Neuronal stem cell (in vitro differentiated cells): ENCODE results near the gene MYO16.

Experiments
- DNase-seq: peaks from one replicate; pipeline ENCODE4 v3.0.0-alpha.2; 2013; ENCODE audit warnings: low spot score
- H2AFZ ChIP-seq: one replicate; pipeline ENCODE4 v1.6.1; 2013; ENCODE audit warnings: mild to moderate bottlenecking, low read length, inconsistent platforms
- H2AK5ac ChIP-seq: 2 replicates; pipeline ENCODE4 v1.6.1; 2013; ENCODE audit warnings: low read depth, mild to moderate bottlenecking, inconsistent platforms, low read length, moderate library complexity, mixed read lengths
- H2BK120ac ChIP-seq: 2 replicates; pipeline ENCODE4 v1.6.1; 2013; ENCODE audit warnings: low read depth, mild to moderate bottlenecking, inconsistent platforms, low read length, moderate library complexity, mixed read lengths
- H2BK12ac ChIP-seq: one replicate; pipeline ENCODE4 v1.6.1; 2013; ENCODE audit warnings: low read length, inconsistent platforms
- H2BK15ac ChIP-seq: 2 replicates; pipeline ENCODE4 v1.6.1; 2013; ENCODE audit warnings: mild to moderate bottlenecking, low read length, inconsistent platforms, mixed read lengths
- H2BK5ac ChIP-seq: one replicate; pipeline ENCODE4 v1.6.1; 2013; ENCODE audit warnings: inconsistent platforms, mild to moderate bottlenecking, low read length, moderate library complexity
- H3K14ac ChIP-seq: one replicate; pipeline ENCODE4 v1.6.1; 2013; ENCODE audit warnings: low read length, inconsistent platforms
- H3K18ac ChIP-seq: 2 replicates; pipeline ENCODE4 v1.6.1; 2013; ENCODE audit warnings: low read length, inconsistent platforms
- H3K23ac ChIP-seq: 2 replicates; pipeline ENCODE4 v1.6.1; 2013; ENCODE audit warnings: low read depth, mild to moderate bottlenecking, mixed read lengths, low read length, inconsistent platforms; ENCODE audit not compliant: poor library complexity
- H3K27ac ChIP-seq: replicated peaks from 3 replicates; pipeline ENCODE4 v1.5.1; 2013; ENCODE audit warnings: low read length, inconsistent platforms
- H3K27me3 ChIP-seq, 3 experiments: 2 replicates each; pipeline ENCODE4 v1.6.1; 2013; ENCODE audit warnings: low read length in 3 of 3, mild to moderate bottlenecking in 2 of 3, inconsistent platforms in 1 of 3, low read depth in 1 of 3, mixed read lengths in 1 of 3, moderate library complexity in 1 of 3; ENCODE audit not compliant: control insufficient read depth in 3 of 3, insufficient read depth in 3 of 3
- H3K36me3 ChIP-seq, 2 donors: replicated peaks in 1 of 2; 2 replicates each; pipeline ENCODE4 v1.6.1; 2013; ENCODE audit warnings: low read length in 2 of 2; ENCODE audit not compliant: control insufficient read depth in 2 of 2, insufficient read depth in 2 of 2
- H3K4ac ChIP-seq: 2 replicates; pipeline ENCODE4 v1.6.1; 2013; ENCODE audit warnings: inconsistent platforms, mild to moderate bottlenecking, low read length, moderate library complexity
- H3K4me1 ChIP-seq, 2 donors: 1 replicate in 1 of 2; 2 replicates in 1 of 2; pipeline ENCODE4 v1.6.1; 2013; ENCODE audit warnings: low read length in 2 of 2, low read depth in 1 of 2; ENCODE audit not compliant: control insufficient read depth in 2 of 2, insufficient read depth in 1 of 2
- H3K4me2 ChIP-seq: one replicate; pipeline ENCODE4 v1.6.1; 2013; ENCODE audit warnings: mild to moderate bottlenecking, low read length, inconsistent platforms; ENCODE audit not compliant: insufficient read depth, poor library complexity, severe bottlenecking
- H3K4me3 ChIP-seq, 2 donors: 2 replicates each; pipeline ENCODE4 v1.5.1; 2013; ENCODE audit warnings: low read length in 2 of 2, mild to moderate bottlenecking in 2 of 2, inconsistent platforms in 1 of 2, moderate library complexity in 1 of 2
- H3K79me1 ChIP-seq: one replicate; pipeline ENCODE4 v1.6.1; 2013; ENCODE audit warnings: low read depth, mild to moderate bottlenecking, inconsistent platforms, low read length, moderate library complexity
- H3K9ac ChIP-seq: one replicate; pipeline ENCODE4 v1.6.1; 2013; ENCODE audit warnings: mild to moderate bottlenecking, low read depth, low read length, inconsistent platforms; ENCODE audit not compliant: poor library complexity
- H3K9me3 ChIP-seq, 2 donors: replicated peaks in 1 of 2; 2 replicates each; pipeline versions ENCODE3 to v1.6.1; 2013; ENCODE audit warnings: low read length in 2 of 2, mild to moderate bottlenecking in 2 of 2, inconsistent platforms in 1 of 2, low read depth in 1 of 2, mixed read lengths in 1 of 2, moderate library complexity in 1 of 2; ENCODE audit not compliant: control insufficient read depth in 2 of 2, insufficient read depth in 1 of 2
- H4K8ac ChIP-seq: one replicate; pipeline ENCODE4 v1.6.1; 2013; ENCODE audit warnings: low read depth, mild to moderate bottlenecking, inconsistent platforms, low read length, moderate library complexity
- H4K91ac ChIP-seq: one replicate; pipeline ENCODE4 v1.6.1; 2013; ENCODE audit warnings: low read length, low read depth, mild to moderate bottlenecking, inconsistent platforms; ENCODE audit not compliant: poor library complexity
- WGBS, 2 donors: extraction: QIAGEN DNeasy Blood & Tissue Kit; methylation state at CpG; one replicate each; pipeline ENCODE4 v1.1.7; 2013; ENCODE audit warnings: missing lambda C conversion rate in 2 of 2, mixed read lengths in 1 of 2; ENCODE audit not compliant: insufficient read length in 2 of 2, insufficient replicate concordance in 1 of 2; ENCODE audit errors: extremely low coverage in 2 of 2; 5-methylcytosine and 5-hydroxymethylcytosine counted together

Gene MYO16

DNA sequence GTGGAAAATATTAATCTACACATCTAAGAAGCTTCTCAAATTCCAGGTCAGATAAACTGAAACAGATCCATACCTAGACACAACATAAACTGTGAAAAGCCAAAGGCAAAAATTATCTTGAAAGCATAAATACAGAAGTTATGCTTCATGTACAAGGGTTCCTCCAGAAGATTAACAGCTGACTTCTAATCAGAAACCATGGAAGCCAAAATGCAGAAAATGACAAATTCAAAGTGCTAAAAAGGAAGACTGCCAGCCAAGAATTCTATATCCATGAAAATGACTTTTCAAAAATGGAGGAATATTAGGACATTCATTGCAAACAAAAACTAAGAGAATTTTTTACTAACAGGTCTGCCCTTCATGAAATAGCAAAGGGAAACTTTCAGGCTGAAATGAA lies 72.8 kb downstream of the MYO16 start:
- Histone ChIP-seq H3K4ac (no peak overlapping the region), H3K18ac (no peak overlapping the region)
- DNase-seq = no peak

DNA sequence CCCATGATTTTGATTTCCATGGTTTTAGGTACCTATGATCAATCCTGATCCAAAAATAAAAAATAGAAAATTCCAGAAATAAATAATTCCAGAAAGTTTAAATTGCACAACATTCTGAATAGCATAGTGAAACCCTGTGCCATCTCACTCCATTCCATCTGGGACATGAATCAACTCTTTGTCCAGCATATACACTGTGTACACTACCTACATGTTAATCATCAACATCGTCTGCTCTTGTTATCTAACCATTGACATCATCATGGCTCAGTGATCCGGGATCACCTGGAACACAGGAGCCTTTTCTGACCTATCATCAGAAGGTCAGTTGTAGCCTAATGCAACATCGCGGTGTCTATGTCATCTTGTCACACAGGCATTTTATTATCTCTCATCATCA lies 75.6 kb downstream of the MYO16 start:
- Histone ChIP-seq H3K23ac (no peak overlapping the region), H2BK120ac (no peak overlapping the region)
- no CpG with 5 or more reads among the region's 4 CpGs for WGBS, 2 donors

More for the DNA sequence above, 72.8 kb downstream of the MYO16 start:
- no peaks in the 10 kb centered on the region for H3K4me1 ChIP-seq
- H2AFZ ChIP-seq = no peak overlapping the region
- no peak overlapping the region for H2BK5ac ChIP-seq
- H3K36me3 ChIP-seq = no peaks in the 10 kb centered on the region
- H3K79me1 ChIP-seq = no peaks in the 10 kb centered on the region
- H3K14ac ChIP-seq = no peak overlapping the region
- H3K9me3 ChIP-seq = peaks cover 0 to 7% of the 10 kb centered on the region in 2 donors
- H2BK12ac ChIP-seq = no peak overlapping the region
- H2BK120ac ChIP-seq = no peak overlapping the region
- H3K9ac ChIP-seq = no peak overlapping the region
- H4K91ac ChIP-seq = no peak overlapping the region
- H3K27ac ChIP-seq = no peak overlapping the region
- H2AK5ac ChIP-seq = no peak overlapping the region
- H3K4me3 ChIP-seq = no peak overlapping the region
- H4K8ac ChIP-seq = no peak overlapping the region
- no peak overlapping the region for H3K23ac ChIP-seq
- H3K4me2 ChIP-seq = no peak overlapping the region
- H2BK15ac ChIP-seq = no peak overlapping the region
- no peaks in the 10 kb centered on the region for H3K27me3 ChIP-seq

DNA sequence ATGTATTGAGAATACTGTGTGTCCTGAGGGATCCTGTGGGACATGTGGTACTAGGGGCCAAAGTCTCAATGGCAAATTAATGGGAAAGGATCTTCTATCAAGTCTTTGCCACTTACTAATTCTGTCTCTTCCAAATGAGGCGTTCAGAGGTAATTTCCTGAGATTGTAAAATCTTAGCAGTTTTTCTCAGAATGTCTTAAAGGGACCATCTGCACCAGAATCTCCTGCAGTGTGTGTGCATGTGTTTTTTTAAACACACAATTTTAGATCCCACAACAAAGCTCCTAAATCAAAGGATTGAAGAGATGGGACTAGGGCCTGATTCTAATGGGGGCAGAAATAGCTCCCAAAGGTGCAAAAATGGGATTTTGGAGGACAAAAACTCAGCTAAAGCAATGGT lies 78.2 kb downstream of the MYO16 start:
- Histone ChIP-seq H4K91ac (no peak overlapping the region), H2AFZ (no peak overlapping the region), H3K23ac (no peak overlapping the region), H4K8ac (no peak overlapping the region), H3K9ac (no peak overlapping the region), H3K36me3 (no peaks in the 10 kb centered on the region), H3K18ac (no peak overlapping the region), H2BK120ac (no peak overlapping the region), H3K14ac (no peak overlapping the region), H2BK5ac (no peak overlapping the region), H3K4me2 (no peak overlapping the region), H3K4me1 (no peaks in the 10 kb centered on the region), H2AK5ac (no peak overlapping the region), H2BK12ac (no peak overlapping the region), H3K9me3 (no peaks in the 10 kb centered on the region), H3K27ac (no peak overlapping the region), H2BK15ac (no peak overlapping the region), H3K79me1 (no peaks in the 10 kb centered on the region), H3K27me3 (no peaks in the 10 kb centered on the region), H3K4me3 (no peak overlapping the region), H3K4ac (no peak overlapping the region)
- WGBS, 2 donors = no CpG with 5 or more reads among the region's 1 CpG
- no peak for DNase-seq

More for the DNA sequence above, 75.6 kb downstream of the MYO16 start:
- Histone ChIP-seq H3K4me2 (no peak overlapping the region), H3K4me3 (no peak overlapping the region), H4K91ac (no peak overlapping the region), H2BK15ac (no peak overlapping the region), H3K27ac (no peak overlapping the region), H2BK12ac (no peak overlapping the region), H3K9me3 (peaks cover 0 to 7% of the 10 kb centered on the region in 2 donors), H3K14ac (no peak overlapping the region), H2AK5ac (no peak overlapping the region), H2AFZ (no peak overlapping the region), H3K4ac (no peak overlapping the region), H3K4me1 (no peaks in the 10 kb centered on the region), H3K9ac (no peak overlapping the region), H3K18ac (no peak overlapping the region), H4K8ac (no peak overlapping the region), H3K79me1 (no peaks in the 10 kb centered on the region), H2BK5ac (no peak overlapping the region), H3K27me3 (no peaks in the 10 kb centered on the region), H3K36me3 (no peaks in the 10 kb centered on the region)
- DNase-seq = no peak

DNA sequence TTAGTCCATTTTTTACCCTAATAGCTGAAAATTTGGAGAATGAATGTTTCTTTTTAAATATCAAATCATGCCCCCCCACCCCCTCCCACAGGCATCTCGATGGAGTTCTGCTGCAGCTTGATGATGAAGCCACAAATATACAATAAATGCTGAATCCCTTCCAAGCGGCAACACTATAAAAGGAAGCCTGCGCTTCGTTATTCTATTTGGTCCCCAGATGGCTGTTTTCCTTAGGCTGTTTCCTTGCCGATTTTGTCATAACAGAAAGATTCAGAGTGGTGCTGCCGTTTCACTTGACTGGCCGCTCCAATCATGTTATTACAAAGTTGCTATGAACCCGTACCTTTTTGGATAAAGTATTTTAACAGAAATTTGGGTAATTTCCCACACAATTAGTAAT lies 79.5 kb downstream of the MYO16 start:
- no peak overlapping the region for H3K27ac ChIP-seq
- H3K18ac ChIP-seq = no peak overlapping the region
- H3K14ac ChIP-seq = no peak overlapping the region
- no peaks in the 10 kb centered on the region for H3K4me1 ChIP-seq
- H3K79me1 ChIP-seq = no peaks in the 10 kb centered on the region
- no peak overlapping the region for H2AK5ac ChIP-seq
- no peak for DNase-seq
- H2BK120ac ChIP-seq = no peak overlapping the region
- H2BK5ac ChIP-seq = no peak overlapping the region
- no peaks in the 10 kb centered on the region for H3K36me3 ChIP-seq
- no peak overlapping the region for H3K4me3 ChIP-seq
- H3K4me2 ChIP-seq = no peak overlapping the region
- WGBS, 2 donors = no CpG with 5 or more reads among the region's 8 CpGs
- no peak overlapping the region for H4K8ac ChIP-seq
- H3K4ac ChIP-seq = no peak overlapping the region
- no peak overlapping the region for H2AFZ ChIP-seq
- H4K91ac ChIP-seq = no peak overlapping the region
- H3K27me3 ChIP-seq = no peaks in the 10 kb centered on the region
- H3K9ac ChIP-seq = no peak overlapping the region
- H2BK12ac ChIP-seq = no peak overlapping the region
- H3K9me3 ChIP-seq = no peaks in the 10 kb centered on the region
- no peak overlapping the region for H3K23ac ChIP-seq
- H2BK15ac ChIP-seq = no peak overlapping the region
